HEK293 (cell line): ENCODE measurements around the gene LILRB2.

Experiments used
- MEIS1 ChIP-seq: sonication (generic); formaldehyde crosslinking; IDR thresholded peaks from 2 replicates; pipeline ENCODE4 v1.8.1; 2022; ENCODE audit warnings: missing genetic modification reagents, mild to moderate bottlenecking, borderline replicate concordance
- ZNF138 ChIP-seq: fragments of 450-650 bp; formaldehyde crosslinking; IDR thresholded peaks from 2 replicates; pipeline ENCODE4 v1.5.1; 2016; ENCODE audit warnings: missing biosample characterization, missing genetic modification characterization, borderline replicate concordance
- TF ChIP-seq, protein P1 (sequence below): fragments of 450-650 bp; formaldehyde crosslinking; IDR thresholded peaks from 2 replicates; pipeline ENCODE4 v1.5.1; 2016; ENCODE audit warnings: missing biosample characterization, missing genetic modification characterization

DNA sequence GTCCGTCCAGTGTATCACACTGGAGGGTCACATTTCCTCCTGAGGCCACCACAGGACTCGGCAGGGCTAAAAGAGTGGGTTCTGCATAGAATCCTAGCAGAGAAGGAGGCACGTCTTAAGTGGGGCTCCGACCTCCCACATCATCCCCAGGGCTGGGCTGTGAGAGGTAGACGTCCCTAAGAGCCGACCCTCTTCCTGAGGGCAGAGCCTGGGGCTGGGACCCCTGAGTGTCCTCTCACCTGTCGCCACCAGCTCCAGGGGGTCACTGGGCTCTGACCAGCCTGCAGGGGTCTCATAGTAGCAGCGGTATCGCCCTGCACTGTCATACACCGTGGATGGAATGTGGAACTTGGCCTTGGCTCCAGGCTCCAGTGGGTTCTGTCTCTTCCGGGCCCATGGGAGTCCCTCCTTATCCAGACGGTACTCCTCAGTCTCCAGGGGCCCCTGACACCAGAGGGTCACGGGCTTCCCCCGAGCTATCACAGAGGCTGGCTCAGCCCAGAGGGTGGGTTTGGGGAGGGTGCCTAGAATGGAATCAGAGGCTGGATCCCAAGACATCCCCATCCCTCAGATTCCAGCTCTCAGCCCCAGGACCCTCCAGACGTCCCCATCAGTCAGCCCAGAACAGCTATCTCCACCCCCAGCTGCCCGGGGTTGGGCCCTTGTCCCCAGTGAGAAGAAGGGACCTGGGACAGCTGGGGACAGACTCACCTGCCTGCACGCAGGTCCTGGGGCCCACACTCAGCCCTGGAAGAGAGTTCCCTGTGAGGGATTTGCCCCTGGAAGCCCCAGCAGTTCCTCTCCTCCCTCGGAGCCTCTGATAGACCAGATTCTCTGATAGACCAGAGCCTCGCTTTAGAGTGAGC, 24.4 kb downstream of the LILRB2 start:
- TF ChIP-seq ZNF138 (no peak), MEIS1 (no peak)
- TF ChIP-seq, protein P1, sequence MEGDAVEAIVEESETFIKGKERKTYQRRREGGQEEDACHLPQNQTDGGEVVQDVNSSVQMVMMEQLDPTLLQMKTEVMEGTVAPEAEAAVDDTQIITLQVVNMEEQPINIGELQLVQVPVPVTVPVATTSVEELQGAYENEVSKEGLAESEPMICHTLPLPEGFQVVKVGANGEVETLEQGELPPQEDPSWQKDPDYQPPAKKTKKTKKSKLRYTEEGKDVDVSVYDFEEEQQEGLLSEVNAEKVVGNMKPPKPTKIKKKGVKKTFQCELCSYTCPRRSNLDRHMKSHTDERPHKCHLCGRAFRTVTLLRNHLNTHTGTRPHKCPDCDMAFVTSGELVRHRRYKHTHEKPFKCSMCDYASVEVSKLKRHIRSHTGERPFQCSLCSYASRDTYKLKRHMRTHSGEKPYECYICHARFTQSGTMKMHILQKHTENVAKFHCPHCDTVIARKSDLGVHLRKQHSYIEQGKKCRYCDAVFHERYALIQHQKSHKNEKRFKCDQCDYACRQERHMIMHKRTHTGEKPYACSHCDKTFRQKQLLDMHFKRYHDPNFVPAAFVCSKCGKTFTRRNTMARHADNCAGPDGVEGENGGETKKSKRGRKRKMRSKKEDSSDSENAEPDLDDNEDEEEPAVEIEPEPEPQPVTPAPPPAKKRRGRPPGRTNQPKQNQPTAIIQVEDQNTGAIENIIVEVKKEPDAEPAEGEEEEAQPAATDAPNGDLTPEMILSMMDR (tag by site-specific recombination): no peak
